Measurements from ENCODE around the gene NUP43.

GRCh38 chr6:149680503-149680902, 65.8 kb downstream of the NUP43 start:
- TF ChIP-seq, protein P1, sequence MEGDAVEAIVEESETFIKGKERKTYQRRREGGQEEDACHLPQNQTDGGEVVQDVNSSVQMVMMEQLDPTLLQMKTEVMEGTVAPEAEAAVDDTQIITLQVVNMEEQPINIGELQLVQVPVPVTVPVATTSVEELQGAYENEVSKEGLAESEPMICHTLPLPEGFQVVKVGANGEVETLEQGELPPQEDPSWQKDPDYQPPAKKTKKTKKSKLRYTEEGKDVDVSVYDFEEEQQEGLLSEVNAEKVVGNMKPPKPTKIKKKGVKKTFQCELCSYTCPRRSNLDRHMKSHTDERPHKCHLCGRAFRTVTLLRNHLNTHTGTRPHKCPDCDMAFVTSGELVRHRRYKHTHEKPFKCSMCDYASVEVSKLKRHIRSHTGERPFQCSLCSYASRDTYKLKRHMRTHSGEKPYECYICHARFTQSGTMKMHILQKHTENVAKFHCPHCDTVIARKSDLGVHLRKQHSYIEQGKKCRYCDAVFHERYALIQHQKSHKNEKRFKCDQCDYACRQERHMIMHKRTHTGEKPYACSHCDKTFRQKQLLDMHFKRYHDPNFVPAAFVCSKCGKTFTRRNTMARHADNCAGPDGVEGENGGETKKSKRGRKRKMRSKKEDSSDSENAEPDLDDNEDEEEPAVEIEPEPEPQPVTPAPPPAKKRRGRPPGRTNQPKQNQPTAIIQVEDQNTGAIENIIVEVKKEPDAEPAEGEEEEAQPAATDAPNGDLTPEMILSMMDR (IDR thresholded peaks at IDR 0.05): no peak
- TF ChIP-seq POLR2A (IDR thresholded peaks at IDR 0.05): no peak

Data from uterus (tissue), 2 donors.